Measurements from ENCODE around the gene NCK2. TPM values are rescaled to one million over a fixed set of nuclear protein-coding genes. Genes with fewer than 3 reads are reported as not detected.

NCK2 gene
- total RNA-seq, 1 experiment from 2014 or later = 75.4 TPM

DNA sequence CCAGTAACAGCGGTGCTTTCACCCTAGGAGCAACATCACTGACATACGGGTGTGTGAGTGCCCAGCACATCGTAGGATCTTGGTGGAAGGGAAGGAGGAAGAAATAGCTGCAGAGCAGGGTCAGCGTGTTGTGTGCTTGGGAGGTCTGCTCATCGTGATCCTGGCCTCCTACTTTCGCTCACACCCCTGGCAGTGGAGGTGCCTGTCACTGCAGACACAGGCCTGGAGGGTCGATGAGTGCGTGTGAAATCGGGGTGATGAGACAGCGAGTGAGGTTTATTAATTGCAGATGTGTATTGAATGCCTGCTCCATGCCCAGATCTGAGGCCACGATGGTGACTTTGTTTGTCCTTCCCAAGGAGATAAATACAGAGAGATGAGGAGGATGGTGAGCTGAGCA is 126.1 kb downstream of the NCK2 start:
- DNase-seq (ENCODE audit: low spot score) (no peak), ATAC-seq (no peak)
- no peaks in the 10 kb centered on the region for H3K27me3 Mint-ChIP-seq (ENCODE audit: low read depth)
- TF ChIP-seq SOX15 (CRISPR knock-in tag; IDR thresholded peaks at IDR 0.05) = no peak
- no peak for TF ChIP-seq ZNF263 (CRISPR knock-in tag; IDR thresholded peaks at IDR 0.05; ENCODE audit: low read depth)
- TF ChIP-seq RORB (CRISPR knock-in tag; IDR thresholded peaks at IDR 0.05) = no peak
- TF ChIP-seq, protein P1, sequence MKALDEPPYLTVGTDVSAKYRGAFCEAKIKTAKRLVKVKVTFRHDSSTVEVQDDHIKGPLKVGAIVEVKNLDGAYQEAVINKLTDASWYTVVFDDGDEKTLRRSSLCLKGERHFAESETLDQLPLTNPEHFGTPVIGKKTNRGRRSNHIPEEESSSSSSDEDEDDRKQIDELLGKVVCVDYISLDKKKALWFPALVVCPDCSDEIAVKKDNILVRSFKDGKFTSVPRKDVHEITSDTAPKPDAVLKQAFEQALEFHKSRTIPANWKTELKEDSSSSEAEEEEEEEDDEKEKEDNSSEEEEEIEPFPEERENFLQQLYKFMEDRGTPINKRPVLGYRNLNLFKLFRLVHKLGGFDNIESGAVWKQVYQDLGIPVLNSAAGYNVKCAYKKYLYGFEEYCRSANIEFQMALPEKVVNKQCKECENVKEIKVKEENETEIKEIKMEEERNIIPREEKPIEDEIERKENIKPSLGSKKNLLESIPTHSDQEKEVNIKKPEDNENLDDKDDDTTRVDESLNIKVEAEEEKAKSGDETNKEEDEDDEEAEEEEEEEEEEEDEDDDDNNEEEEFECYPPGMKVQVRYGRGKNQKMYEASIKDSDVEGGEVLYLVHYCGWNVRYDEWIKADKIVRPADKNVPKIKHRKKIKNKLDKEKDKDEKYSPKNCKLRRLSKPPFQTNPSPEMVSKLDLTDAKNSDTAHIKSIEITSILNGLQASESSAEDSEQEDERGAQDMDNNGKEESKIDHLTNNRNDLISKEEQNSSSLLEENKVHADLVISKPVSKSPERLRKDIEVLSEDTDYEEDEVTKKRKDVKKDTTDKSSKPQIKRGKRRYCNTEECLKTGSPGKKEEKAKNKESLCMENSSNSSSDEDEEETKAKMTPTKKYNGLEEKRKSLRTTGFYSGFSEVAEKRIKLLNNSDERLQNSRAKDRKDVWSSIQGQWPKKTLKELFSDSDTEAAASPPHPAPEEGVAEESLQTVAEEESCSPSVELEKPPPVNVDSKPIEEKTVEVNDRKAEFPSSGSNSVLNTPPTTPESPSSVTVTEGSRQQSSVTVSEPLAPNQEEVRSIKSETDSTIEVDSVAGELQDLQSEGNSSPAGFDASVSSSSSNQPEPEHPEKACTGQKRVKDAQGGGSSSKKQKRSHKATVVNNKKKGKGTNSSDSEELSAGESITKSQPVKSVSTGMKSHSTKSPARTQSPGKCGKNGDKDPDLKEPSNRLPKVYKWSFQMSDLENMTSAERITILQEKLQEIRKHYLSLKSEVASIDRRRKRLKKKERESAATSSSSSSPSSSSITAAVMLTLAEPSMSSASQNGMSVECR (CRISPR knock-in tag; IDR thresholded peaks at IDR 0.05; ENCODE audit: borderline replicate concordance) = no peak
- TF ChIP-seq JAZF1 (CRISPR knock-in tag; IDR thresholded peaks at IDR 0.05) = no peak
- no peak for TF ChIP-seq AR (CRISPR knock-in tag; IDR thresholded peaks at IDR 0.05)
- no peak for TF ChIP-seq SP1 (CRISPR knock-in tag; conservative IDR thresholded peaks at IDR 0.05)
- TF ChIP-seq CREB1 (CRISPR knock-in tag; IDR thresholded peaks at IDR 0.05) = no peak
- no peak for TF ChIP-seq ZBTB21 (CRISPR knock-in tag; IDR thresholded peaks at IDR 0.05; ENCODE audit: borderline replicate concordance)
- TF ChIP-seq TP53 (CRISPR knock-in tag; IDR thresholded peaks at IDR 0.05) = no peak
- no peak for TF ChIP-seq ZNF671 (CRISPR knock-in tag; IDR thresholded peaks at IDR 0.05)
- no peak for TF ChIP-seq TEAD4 (CRISPR knock-in tag; IDR thresholded peaks at IDR 0.05)
- no peak for TF ChIP-seq EMX1 (CRISPR knock-in tag; IDR thresholded peaks at IDR 0.05)
- no peak for TF ChIP-seq E2F1 (CRISPR knock-in tag; IDR thresholded peaks at IDR 0.05)
- no peak for TF ChIP-seq ATF3 (CRISPR knock-in tag; conservative IDR thresholded peaks at IDR 0.05)
- no peak for TF ChIP-seq MXD4 (CRISPR knock-in tag; IDR thresholded peaks at IDR 0.05; ENCODE audit: borderline replicate concordance)
- TF ChIP-seq NFE2L1 (CRISPR knock-in tag; IDR thresholded peaks at IDR 0.05) = no peak
- TF ChIP-seq PRRX2 (CRISPR knock-in tag; IDR thresholded peaks at IDR 0.05) = no peak
- CTCF ChIA-PET = no interaction called here
- POLR2A ChIA-PET = no interaction called here
- H3K27ac Mint-ChIP-seq = peak overlapping the region; percentile 6; the same call in 1 of the 2 replicates
- H3K4me1 Mint-ChIP-seq = peaks cover 30% of the 10 kb centered on the region
- H3K9me3 Mint-ChIP-seq = no peaks in the 10 kb centered on the region
- H3K4me3 Mint-ChIP-seq = no peak overlapping the region
- no peaks in the 10 kb centered on the region for H3K36me3 Mint-ChIP-seq

GRCh38 chr2:105872142-105872728 is 127.5 kb downstream of the NCK2 start:
- Mint-ChIP-seq H3K4me3 (no peak overlapping the region), H3K27ac (no peak overlapping the region; the same call in 1 of the 2 replicates), H3K9me3 (no peaks in the 10 kb centered on the region), H3K36me3 (no peaks in the 10 kb centered on the region), H3K27me3 (ENCODE audit: low read depth) (no peaks in the 10 kb centered on the region), H3K4me1 (peaks cover 30% of the 10 kb centered on the region)
- CTCF ChIA-PET = no interaction called here
- DNase-seq (ENCODE audit: low spot score) = no peak
- ATAC-seq = no peak
- POLR2A ChIA-PET = no interaction called here
- TF ChIP-seq ELF4 (CRISPR knock-in tag; IDR thresholded peaks at IDR 0.05; ENCODE audit: low read depth) (no peak), TCF7 (CRISPR knock-in tag; IDR thresholded peaks at IDR 0.05; ENCODE audit: low read depth) (no peak), USF1 (CRISPR knock-in tag; IDR thresholded peaks at IDR 0.05) (no peak), ZNF416 (CRISPR knock-in tag; IDR thresholded peaks at IDR 0.05) (no peak), SMAD3 (CRISPR knock-in tag; IDR thresholded peaks at IDR 0.05; ENCODE audit: borderline replicate concordance) (no peak), EMX1 (CRISPR knock-in tag; IDR thresholded peaks at IDR 0.05) (no peak), NFE2L1 (CRISPR knock-in tag; IDR thresholded peaks at IDR 0.05) (no peak), IRF2 (CRISPR knock-in tag; IDR thresholded peaks at IDR 0.05; ENCODE audit: borderline replicate concordance, low read depth) (no peak), ZNF263 (CRISPR knock-in tag; IDR thresholded peaks at IDR 0.05; ENCODE audit: low read depth) (no peak)
- TF ChIP-seq, protein P2, sequence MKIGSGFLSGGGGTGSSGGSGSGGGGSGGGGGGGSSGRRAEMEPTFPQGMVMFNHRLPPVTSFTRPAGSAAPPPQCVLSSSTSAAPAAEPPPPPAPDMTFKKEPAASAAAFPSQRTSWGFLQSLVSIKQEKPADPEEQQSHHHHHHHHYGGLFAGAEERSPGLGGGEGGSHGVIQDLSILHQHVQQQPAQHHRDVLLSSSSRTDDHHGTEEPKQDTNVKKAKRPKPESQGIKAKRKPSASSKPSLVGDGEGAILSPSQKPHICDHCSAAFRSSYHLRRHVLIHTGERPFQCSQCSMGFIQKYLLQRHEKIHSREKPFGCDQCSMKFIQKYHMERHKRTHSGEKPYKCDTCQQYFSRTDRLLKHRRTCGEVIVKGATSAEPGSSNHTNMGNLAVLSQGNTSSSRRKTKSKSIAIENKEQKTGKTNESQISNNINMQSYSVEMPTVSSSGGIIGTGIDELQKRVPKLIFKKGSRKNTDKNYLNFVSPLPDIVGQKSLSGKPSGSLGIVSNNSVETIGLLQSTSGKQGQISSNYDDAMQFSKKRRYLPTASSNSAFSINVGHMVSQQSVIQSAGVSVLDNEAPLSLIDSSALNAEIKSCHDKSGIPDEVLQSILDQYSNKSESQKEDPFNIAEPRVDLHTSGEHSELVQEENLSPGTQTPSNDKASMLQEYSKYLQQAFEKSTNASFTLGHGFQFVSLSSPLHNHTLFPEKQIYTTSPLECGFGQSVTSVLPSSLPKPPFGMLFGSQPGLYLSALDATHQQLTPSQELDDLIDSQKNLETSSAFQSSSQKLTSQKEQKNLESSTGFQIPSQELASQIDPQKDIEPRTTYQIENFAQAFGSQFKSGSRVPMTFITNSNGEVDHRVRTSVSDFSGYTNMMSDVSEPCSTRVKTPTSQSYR (CRISPR knock-in tag; IDR thresholded peaks at IDR 0.05) = no peak

Data from WTC11 (cell line).